Inferior parietal cortex (tissue), 1 donor: ENCODE measurements around the gene ZNF200.
A peak's percentile ranks its signal among the peaks of the same experiment; 100 is the strongest.
"Not testable (repeated sequence)": the region's sequence is repeated elsewhere in the genome, so short reads cannot be mapped to it uniquely, and the experiment has no call there.

ENCODE experiments used
- DNase-seq: peaks from one replicate; pipeline ENCODE4 v3.0.0-alpha.2; 2016; ENCODE audit errors: extremely low spot score

The ZNF200 gene, protein sequence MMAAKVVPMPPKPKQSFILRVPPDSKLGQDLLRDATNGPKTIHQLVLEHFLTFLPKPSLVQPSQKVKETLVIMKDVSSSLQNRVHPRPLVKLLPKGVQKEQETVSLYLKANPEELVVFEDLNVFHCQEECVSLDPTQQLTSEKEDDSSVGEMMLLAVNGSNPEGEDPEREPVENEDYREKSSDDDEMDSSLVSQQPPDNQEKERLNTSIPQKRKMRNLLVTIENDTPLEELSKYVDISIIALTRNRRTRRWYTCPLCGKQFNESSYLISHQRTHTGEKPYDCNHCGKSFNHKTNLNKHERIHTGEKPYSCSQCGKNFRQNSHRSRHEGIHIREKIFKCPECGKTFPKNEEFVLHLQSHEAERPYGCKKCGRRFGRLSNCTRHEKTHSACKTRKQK

DNA sequence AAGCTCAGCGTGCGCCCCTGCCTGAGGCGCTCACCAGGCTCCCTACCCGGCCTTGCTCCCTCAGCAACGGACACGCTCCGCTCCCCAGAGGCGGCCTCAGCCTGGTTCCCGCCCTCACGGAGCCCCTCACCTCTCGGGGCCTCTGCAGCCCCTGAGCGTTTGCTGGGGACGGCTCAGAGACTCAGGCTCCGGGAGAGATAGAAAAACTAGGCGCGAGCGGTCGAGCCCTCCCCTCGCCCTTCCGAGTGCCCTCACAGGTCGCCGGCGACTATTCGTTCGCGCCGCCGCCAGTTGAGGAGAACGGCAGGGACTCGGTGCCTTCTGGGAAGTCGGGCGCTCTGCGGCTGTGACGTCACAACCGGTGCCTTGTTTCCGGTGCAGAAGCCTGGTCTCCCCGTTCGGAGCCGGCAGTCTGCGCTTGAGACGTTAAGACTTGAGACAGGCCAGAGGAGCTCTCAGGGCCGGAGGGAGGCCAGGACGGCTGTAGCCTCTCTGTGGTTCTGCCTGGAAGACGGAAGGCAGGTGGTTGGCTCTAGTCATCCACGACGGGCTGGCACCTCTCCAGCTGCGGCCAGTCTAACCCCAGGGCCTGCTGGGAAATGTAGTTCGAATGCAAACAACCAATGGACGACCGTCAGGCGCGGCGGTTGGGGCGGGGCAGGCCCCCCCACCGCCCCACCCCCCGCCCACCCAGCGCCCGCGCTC, at the start of gene ZNF200:
TSS of gene ZNF200 (minus strand) at position 302 of the 705 bp plus-strand sequence. CDS start 1,403 bp downstream, outside the sequence.
- peak; percentile 95 for DNase-seq

DNA sequence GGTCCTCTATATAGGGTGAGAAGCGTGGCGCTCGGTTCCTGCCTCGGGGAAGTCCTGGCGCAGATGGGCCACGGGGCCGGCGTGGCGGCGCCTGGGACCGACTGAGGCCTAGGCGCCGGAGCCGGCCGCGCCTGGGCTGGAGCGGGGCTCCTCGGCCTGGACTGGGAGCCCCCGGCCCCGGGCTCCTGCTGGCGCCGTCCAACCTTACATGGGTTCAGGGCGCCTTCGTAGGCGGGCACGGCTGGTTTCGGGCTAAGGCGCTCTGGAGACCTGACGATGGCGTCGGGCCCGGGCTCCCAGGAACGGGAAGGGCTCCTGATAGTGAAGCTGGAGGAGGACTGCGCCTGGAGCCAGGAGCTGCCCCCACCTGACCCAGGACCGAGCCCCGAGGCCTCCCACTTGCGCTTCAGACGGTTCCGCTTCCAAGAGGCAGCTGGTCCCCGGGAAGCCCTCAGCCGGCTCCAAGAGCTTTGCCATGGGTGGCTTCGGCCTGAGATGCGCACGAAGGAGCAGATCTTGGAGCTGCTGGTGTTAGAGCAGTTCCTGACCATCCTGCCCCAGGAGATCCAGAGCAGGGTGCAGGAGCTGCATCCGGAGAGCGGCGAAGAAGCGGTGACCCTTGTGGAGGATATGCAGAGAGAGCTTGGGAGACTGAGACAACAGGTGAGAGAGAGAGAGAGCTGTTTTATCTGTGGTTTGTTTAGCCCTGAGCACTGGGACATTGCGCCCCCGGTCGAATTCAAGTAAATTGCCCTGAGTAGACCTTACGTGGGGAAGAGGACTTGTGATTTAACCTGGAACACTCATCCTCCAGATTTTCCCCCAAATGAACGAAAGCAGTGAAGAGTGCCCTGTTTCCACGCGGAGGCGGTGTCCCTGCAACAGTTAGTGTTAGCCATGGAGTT, 48.8 kb upstream of the ZNF200 start:
- DNase-seq, result no peak

DNA sequence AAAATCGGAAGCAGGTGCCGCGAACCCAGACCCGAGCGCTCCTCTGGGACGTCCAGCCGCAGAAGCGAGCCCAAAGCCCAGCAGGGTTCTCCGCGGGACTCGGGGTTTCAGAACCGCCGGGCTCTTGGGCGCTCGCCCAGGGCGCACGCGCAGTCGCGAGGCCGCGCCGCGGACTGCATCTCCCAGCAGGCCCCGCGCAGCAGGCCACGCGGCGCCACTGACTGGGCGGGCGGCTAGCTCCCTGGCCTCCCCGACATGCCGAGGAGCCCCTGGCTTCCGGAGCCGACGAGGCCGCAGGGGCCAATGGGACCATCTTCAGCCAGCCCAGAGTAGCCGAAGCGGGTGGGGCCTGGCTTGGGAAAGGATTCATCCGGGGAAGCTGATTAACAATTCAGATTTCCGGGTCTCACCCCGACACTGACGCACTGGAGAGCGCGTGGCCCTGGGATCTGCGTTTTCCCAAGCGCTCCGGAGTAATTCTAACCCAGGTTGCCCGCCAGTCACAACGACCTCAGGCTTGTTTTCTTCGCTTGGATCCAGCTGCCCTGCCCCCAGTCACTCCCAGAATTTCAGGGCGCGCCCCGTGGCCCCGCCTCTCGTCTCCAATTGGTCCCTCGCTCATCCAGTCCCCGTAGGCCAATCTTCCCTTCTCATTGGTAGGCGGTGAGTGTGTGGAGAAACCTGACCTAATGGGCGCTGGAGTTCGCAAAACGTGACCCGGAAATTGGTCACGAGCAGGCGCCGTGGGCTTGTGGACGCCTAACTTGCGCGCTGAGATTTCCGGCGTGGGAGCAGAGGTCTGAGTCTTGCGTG, 48.0 kb upstream of the ZNF200 start, which contains the start of gene ZNF263:
TSS of gene ZNF263 (plus strand) at position 762 of the 813 bp plus-strand sequence. CDS start 328 bp downstream, outside the sequence.
- peak; percentile 98 for DNase-seq

DNA sequence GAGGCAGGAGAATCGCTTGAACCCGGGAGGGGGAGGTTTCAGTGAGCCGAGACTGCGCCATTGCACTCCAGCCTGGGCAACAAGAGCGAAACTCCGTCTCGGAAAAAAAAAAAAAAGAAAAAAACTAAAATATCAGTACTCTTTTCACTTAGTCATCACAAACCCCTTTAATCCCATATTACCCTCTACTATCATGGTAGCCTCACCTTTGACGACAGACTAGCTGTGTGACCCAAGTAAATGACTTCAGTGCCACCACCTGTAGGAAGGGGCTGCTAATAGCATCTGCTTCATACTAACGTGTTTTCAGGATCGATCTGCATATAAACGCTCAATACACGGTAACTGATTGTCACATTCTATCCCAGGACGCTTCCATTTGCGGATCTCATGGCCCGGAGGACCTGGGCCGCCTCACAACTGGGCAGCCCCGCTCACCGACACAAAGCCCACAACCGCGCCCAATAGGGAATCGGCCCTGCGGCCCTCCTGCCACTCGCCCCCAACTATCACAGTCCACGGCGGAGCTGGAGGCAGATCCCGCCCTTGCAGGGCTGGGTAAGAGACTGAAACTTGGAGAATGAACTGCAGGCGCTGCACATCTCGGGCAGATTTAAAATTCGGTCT, 47.3 kb upstream of the ZNF200 start:
- no peak for DNase-seq

DNA sequence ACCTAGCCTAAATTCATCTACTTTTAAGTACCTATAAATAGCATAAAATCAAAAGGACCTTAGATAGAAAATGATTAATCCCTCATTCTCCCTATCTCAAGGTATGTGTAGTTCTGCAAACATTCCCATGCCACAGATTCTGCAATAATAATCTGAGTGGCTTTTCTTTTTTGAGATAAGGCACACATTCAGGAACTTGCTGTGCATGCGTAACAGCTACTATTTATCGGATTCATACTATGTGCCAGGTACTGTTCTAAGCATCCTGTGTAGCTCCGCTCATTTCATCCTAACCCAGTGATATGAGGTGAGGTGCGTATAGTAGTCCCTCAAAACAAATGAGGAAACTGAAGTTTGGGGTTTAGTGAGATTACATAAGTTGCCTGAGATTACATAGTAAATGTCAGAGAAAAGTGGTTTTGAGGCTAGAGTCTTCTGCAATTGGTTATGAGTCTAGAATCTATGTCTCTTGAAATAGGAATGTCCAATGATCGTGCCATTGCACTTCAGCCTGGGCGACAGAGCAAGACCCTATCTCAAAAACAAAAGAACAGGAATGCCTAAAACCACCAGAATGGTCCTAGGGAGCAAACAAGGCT, 46.4 kb upstream of the ZNF200 start:
- DNase-seq, result no peak

DNA sequence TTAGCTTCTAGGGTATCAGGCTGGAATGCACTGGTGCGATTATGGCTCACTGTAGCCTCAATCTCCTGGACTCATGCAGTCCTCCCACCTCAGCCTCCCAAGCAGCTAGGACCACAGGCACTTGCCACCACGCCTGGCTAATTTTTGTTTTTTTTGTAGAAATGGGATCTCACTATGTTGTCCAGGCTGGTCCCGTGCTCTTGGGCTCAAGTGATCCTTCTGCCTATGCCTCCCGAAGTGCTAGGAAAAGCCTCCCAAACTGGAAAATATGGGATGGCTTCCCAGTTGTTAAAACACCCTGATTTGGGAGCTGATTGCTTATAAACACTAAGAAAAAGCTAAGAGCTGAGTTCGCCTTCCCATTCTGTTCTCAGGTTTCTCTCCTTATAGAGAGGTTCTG, 41.7 kb upstream of the ZNF200 start:
- DNase-seq, result no peak

DNA sequence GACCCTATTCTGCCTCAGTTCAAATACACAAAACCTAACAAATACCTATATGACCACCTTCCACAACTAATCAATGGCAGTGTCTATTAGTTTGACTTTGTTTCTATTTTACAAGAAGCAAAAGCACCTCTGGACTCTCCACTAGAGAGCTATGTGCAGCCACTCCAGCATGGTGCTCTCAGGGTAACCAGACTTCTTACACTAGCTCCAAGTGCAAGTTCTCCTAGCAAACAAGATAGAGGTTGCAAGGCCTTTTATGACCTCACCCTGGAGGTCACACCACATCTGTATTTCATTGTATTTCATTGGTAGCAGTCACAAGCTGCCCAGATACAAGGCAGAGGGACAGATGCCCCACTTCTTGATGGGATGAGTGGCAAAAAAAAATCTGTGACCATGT, 40.0 kb upstream of the ZNF200 start:
- DNase-seq, result no peak

DNA sequence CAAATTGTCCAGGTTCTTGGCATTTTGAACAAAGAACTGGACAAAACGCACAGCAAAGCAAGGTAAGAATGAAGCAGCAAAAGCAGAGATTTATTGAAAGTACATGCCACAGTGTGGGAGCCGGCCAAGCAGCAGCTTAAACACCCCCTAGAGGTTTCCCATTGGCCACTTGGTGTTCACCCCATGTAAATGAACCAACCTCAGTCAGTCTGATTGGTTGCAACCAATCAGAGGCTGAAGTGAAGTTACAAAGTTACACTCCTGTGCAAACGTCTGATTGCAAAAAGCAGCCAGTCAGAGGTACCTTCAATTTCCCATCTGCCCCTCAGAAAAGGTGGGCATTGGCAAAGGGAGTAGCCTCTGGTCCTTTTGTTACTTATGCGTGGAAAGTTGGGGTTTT, 39.5 kb upstream of the ZNF200 start:
- DNase-seq, result no peak

DNA sequence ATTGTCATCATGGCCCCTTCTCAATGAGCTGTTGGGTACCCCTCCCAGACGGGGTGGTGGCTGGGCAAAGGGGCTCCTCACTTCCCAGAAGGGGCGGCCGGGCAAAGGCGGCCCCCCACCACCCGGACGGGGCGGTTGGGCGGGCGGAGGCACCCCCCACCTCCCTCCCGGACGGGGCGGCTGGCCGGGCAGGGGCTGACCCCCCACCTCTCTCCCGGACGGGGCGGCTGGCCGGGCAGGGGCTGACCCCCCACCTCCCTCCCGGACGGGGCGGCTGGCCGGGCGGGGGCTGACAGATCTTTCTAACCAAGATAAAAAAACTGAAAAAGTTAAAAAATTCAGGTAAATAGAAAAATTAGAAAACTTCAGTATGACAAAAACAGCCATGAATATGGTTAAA, 36.3 kb upstream of the ZNF200 start:
- DNase-seq, result not testable (repeated sequence)

DNA sequence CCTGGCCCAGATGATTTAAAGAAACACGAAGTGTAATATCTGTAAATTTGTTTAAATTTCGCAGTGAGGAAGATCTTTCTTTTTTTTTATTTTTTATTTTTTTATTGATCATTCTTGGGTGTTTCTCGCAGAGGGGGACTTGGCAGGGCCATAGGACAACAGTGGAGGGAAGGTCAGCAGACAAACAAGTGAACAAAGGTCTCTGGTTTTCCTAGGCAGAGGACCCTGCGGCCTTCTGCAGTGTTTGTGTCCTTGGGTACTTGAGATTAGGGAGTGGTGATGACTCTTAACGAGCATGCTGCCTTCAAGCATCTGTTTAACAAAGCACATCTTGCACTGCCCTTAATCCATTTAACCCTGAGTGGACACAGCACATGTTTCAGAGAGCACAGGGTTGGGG, 35.8 kb upstream of the ZNF200 start:
- DNase-seq, result not testable (repeated sequence)

DNA sequence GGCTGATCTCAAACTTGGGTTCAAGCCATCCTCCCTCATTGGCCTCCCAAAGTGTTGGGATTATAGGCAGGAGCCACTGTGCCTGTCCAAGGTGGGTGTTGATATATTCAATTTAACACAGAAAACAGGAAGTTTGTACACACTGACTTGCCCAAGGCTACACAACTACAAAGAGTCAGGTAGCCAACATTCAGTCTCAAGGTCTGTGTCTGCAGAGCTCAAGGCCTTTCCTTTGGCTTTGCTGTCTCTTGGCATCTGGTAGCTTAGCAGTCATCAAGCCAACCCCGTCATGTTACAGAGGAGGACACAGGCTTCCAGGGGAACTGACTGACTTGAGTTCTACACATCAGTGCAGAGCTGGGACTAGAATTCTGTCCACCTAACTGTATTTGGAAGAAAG, 33.3 kb upstream of the ZNF200 start:
- no peak for DNase-seq

DNA sequence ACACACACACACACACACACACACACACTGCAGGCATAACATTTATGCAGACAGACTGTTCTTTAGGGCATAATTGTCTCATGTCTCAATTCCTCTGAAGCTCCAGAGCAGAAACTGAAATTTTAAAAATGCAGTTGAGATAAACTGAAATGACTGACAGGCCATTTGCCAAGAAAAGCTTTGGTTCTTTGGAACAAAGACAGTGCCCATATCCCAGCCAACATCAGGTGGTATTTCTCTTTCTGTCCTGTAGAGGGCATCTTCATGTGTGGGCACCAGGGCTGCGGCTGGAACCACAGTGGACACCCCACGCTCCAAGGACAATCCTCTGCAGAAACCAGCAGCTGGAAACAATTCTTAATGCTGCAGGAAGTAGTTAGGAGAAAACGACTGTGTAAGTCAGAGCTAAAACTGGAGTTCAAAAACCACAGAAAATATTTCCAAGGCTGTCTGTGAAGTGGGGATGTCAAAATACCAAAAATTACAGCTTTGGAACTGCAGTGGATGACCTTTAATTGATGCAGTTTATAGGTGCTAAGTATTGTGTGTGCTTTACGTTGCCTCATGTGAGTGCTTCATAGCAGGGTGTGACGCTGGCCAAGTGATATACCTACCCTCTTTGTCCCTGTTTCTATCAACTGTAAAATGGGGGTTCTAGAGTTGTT, 32.0 kb upstream of the ZNF200 start:
- peak; percentile 32 for DNase-seq

DNA sequence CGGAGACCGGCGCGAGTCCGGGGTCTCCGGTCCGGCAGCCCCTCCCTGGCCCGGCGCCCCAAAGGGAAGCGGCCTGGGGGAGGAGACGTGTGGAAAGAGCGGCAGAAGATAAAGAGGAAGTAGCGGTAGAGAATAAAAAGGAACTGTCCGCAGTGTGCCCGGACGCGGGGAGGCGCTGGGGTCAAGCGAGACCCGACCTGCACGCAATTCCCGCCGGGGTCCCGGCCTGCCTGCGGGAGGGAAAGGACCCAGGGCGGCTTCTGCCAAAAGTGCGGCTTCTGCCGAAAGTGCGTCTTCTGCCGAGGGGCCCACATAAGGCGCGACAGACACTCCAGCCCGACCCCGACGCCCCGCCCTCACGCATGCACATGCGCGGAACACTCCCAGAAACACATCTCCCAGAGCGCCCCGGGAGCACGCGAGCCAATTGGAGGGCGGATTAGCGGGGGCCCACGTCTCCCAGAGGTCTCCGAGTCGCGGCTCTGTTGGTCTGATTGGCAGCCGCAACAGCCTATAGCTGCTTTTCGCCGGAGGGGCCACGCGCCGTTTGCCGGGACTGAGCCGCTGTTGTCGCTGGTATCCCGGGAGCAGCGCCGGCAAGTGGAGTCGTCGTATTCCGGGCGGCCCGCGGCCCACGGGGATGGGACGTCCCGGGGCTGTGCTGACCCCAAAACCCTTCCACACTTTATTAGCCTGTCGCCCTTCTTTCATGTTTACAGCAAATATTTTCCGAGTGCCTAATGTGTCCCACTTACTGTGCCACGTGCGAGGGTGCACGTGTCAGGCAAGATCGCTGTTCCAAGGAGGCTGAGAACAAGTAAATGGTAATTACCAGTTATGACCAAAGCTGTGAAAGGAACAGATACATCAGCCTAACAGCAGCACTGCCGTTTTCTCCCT, 29.4 kb upstream of the ZNF200 start:
- DNase-seq, result peak; percentile 98

DNA sequence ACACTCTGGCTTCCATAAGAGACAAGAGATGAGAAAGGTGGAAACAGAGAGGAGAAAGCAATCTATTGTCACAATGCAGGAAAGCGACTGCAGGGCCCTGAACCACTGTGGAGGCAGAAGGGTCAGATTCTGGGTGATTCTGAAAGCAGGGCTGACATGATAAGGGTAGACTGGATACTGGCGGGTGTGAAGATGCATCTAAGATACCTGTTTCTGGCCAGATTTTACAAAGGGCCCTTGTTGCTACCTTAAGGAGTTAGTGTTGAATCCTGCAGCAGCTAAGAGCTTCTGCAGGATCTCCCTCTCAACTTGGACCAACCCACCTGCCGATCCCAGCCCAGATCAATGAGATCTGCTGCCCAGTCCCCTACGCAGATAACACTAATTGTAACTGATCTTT, 27.6 kb upstream of the ZNF200 start:
- no peak for DNase-seq

DNA sequence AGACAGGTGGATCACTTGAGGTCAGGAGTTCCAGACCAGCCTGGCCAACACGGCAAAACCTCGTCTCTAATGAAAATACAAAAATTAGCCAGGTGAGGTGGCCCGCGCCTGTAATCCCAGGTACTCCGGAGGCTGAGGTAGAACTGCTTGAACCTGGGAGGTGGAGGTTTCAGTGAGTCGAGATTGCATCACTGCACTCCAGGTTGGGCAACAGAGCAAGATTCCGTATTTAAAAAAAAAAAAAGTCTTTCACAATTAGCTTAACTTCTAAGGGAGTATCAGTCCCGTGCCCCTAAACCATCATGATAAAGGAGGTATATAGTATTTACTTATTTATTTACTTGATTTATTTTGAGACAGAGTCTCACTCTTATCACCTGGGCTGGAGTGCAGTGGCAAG, 24.9 kb upstream of the ZNF200 start:
- no peak for DNase-seq

DNA sequence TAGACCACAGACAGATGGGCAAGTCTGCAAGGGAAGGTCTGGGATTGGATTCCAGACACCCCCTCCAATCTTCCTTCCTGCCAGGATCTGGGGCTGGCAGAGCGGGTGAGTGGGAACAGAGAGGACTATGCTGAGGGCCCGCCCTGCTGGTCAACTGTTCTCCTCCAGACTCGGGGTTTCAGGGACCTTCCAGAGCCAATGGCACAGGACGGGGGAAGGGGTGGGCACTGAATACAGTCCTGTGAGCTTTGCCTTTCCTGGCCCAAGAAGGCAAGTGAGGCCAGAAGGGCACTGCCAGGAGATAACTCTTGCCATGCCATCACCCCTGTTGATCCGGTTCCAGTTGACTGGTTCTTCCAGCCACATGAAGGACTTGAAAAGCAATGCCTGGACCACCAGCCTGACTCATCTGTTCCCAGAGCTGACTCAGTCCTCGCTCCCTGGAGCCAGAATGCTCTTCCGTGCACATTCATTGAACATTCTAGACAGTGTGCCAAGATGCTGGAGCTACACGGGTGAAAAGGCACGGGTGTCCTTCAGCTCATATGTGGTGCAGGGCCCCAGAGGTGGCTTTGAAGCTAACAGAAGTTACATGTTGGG, 22.0 kb upstream of the ZNF200 start:
- DNase-seq, result no peak

DNA sequence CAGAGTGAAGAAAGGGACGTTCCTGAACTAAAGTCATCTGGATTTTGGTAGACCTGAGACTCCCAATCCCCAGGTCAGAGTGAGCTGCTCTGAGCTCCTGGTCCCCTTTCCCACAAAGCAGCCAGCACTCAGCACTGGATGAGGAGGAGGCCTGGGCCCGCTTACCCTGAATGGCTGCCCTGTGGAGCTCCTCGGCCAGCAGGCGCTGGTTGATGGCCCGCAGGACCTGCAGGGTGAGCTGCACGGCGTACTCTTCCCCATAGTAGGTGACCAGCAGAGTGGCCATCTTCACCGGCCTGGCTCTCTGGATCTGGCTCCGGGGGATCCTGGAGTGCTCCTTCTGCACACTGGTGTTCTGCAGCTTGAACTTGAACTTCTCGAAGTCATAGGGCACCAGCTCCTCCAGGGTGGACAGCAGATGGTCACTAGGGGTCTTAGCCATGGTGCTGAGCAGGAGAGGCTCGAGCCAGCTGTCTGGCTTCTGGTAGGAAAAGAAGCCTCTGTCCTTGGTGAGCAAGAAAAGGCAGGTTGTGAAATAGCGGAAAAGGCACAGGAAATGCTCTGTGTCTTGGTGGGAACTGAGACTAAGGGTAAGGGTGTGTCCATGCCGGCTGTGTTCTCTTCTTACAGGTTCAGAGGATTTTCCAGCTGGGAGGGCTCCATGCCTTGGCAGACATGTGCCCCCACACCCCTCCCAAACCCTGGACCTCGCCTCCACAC, 21.3 kb upstream of the ZNF200 start, which contains the start of gene MEFV:
TSS of gene MEFV (minus strand) at position 488 of the 720 bp plus-strand sequence. CDS start at position 442, 46 bp downstream.
- DNase-seq, result no peak
